Breast epithelium (tissue), 4 donors: ENCODE measurements around the gene ARHGAP45. TPM values are rescaled to one million over a fixed set of nuclear protein-coding genes. Genes with fewer than 3 reads are reported as not detected.

Source experiments
- DNase-seq, 2 donors: peaks; one replicate each; pipeline ENCODE4 v3.0.0-alpha.2; 2019; ENCODE audit warnings: low spot score in 2 of 2
- H3K27ac ChIP-seq, 2 donors: fragments of 200-600 bp; sonication (generic) in 1 of 2; one replicate each; pipeline ENCODE4 v1.5.1; 2016 to 2019; ENCODE audit warnings: mild to moderate bottlenecking in 1 of 2
- H3K27me3 ChIP-seq, 2 donors: fragments of 200-600 bp; sonication (generic) in 1 of 2; one replicate each; pipeline versions ENCODE4 v1.5.1 to v1.6.0; 2017 to 2019; ENCODE audit warnings: control low read depth in 1 of 2, mild to moderate bottlenecking in 1 of 2
- H3K36me3 ChIP-seq: fragments of 200-600 bp; one replicate; pipeline ENCODE4 v1.5.1; 2019
- H3K4me1 ChIP-seq, 2 donors: fragments of 200-600 bp; sonication (generic); one replicate each; pipeline ENCODE4 v1.5.1; 2016 to 2019; ENCODE audit warnings: control low read depth in 1 of 2
- H3K4me3 ChIP-seq, 3 donors: fragments of 200-600 bp; sonication (generic); 1 replicate in 2 of 3; 2 replicates in 1 of 3; pipeline ENCODE4 v1.5.1; 2016 to 2019; ENCODE audit warnings: mild to moderate bottlenecking in 3 of 3, moderate library complexity in 2 of 3
- H3K9me3 ChIP-seq, 2 donors: fragments of 200-600 bp; sonication (generic) in 1 of 2; one replicate each; pipeline ENCODE4 v1.5.1; 2016 to 2019; ENCODE audit warnings: control low read depth in 1 of 2
- CTCF ChIP-seq, 3 donors: fragments of 450-650 bp; IDR thresholded peaks; one replicate each; pipeline ENCODE4 v1.5.1; 2016 to 2017; ENCODE audit warnings: antibody characterized with exemption in 3 of 3, mild to moderate bottlenecking in 3 of 3, moderate library complexity in 3 of 3
- POLR2A ChIP-seq: fragments of 450-650 bp; IDR thresholded peaks from one replicate; pipeline ENCODE4 v1.6.1; 2016; ENCODE audit warnings: antibody characterized with exemption, mild to moderate bottlenecking, moderate library complexity
- POLR2AphosphoS5 ChIP-seq, 3 donors: sonication (generic); formaldehyde crosslinking; IDR thresholded peaks; one replicate each; pipeline ENCODE4 v1.6.1; 2017; ENCODE audit warnings: antibody characterized with exemption in 3 of 3
- intact Hi-C: fragments of 100-400 bp; cut with DNase I; formaldehyde crosslinking; loops from one replicate; pipeline ENCODE4 v1.15.1; 2023; ENCODE audit warnings: low total_unique reads
- total RNA-seq, 3 donors: library from RNA; depleted of rRNA; stranded (reverse); fragments of >200 nt; gene quantifications; one replicate each; pipeline ENCODE4 v1.1.0, GENCODE V29; 2016

The ARHGAP45 gene
- total RNA-seq, 3 donors from 2014 or later, result 18.7 to 43.2 (median 23.9) TPM

GRCh38 chr19:1134431-1134830, 67.5 kb downstream of the ARHGAP45 start:
- Histone ChIP-seq H3K4me1 (peaks cover 29 to 45% of the 10 kb centered on the region in 2 donors), H3K9me3 (no peaks in the 10 kb centered on the region), H3K27me3 (no peaks in the 10 kb centered on the region), H3K4me3 (peak overlapping the region in 1 of 3 donors; percentile 100), H3K36me3 (no peaks in the 10 kb centered on the region), H3K27ac (peak overlapping the region; percentile 86 to 99)
- DNase-seq, result no peak
- intact Hi-C loops, result loop anchor here (10.0 kb wide), 1 partner anchor 50 kb away; no protein-coding TSS in a partner anchor
- TF ChIP-seq POLR2AphosphoS5 (IDR thresholded peaks at IDR 0.05) (no peak), POLR2A (no peak), CTCF (IDR thresholded peaks at IDR 0.05) (no peak)

DNA sequence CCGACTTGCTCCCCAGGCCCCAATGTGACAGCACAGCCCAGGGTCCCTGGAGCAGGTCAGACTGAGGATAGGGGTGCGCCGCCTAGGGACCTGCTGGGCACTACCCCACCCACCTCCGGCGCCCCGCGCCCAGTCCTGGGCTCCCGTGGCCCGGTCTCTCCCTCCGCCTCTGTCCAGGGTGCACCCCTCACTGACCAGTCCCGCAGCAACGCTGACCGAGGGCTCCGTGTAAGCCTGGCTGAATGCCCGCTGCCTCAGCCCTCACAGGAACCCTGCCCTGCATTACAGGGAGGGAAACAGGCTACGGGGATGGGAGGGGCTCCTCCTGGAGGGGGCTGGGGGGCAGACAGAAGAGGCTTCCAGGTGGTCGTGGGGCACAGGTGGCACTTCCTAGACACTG, 68.5 kb downstream of the ARHGAP45 start:
- TF ChIP-seq CTCF (IDR thresholded peaks at IDR 0.05), result no peak
- TF ChIP-seq POLR2AphosphoS5 (IDR thresholded peaks at IDR 0.05), result no peak
- no peak for TF ChIP-seq POLR2A
- Histone ChIP-seq H3K9me3 (no peaks in the 10 kb centered on the region), H3K27me3 (no peaks in the 10 kb centered on the region), H3K4me3 (peak overlapping the region in 1 of 3 donors; percentile 53), H3K27ac (peak overlapping the region; percentile 79 to 99), H3K36me3 (no peaks in the 10 kb centered on the region), H3K4me1 (peaks cover 29 to 38% of the 10 kb centered on the region in 2 donors)
- intact Hi-C loops, result loop anchor here (10.0 kb wide), 1 partner anchor 49 kb away; no protein-coding TSS in a partner anchor
- DNase-seq, result no peak

GRCh38 chr19:1136201-1136600, 69.2 kb downstream of the ARHGAP45 start:
- no peaks in the 10 kb centered on the region for H3K9me3 ChIP-seq
- intact Hi-C loops, result loop anchor here (10.0 kb wide), 1 partner anchor 49 kb away; no protein-coding TSS in a partner anchor
- H3K27me3 ChIP-seq, result no peaks in the 10 kb centered on the region
- peak; percentile 59 to 65 for DNase-seq
- peaks cover 29 to 30% of the 10 kb centered on the region in 2 donors for H3K4me1 ChIP-seq
- peak overlapping the region in 2 of 3 donors; percentile 10 to 53 for H3K4me3 ChIP-seq
- no peaks in the 10 kb centered on the region for H3K36me3 ChIP-seq
- peak overlapping the region; percentile 79 to 99 for H3K27ac ChIP-seq
- TF ChIP-seq POLR2AphosphoS5 (IDR thresholded peaks at IDR 0.05), result no peak
- no peak for TF ChIP-seq CTCF (IDR thresholded peaks at IDR 0.05)
- TF ChIP-seq POLR2A, result no peak

Other genes with a start within 250 kb of the ARHGAP45 start
- gene PLPPR3, start 245.2 kb upstream of the ARHGAP45 start, total RNA-seq, result 1 to 10 TPM in 2 of 3 donors, not detected in 1; 6.9 to 9.1 TPM
- gene AZU1, start 239.3 kb upstream of the ARHGAP45 start, total RNA-seq, result under 1 TPM in 1 of 3 donors, not detected in 2; 0.29 TPM
- gene PRTN3, start 226.2 kb upstream of the ARHGAP45 start, total RNA-seq, result 1 to 10 TPM in 1 of 3 donors, under 1 TPM in 1, not detected in 1; 0.44 to 1.1 TPM
- gene ELANE, start 214.9 kb upstream of the ARHGAP45 start, total RNA-seq, result 1 to 10 TPM in 2 of 3 donors, under 1 TPM in 1; 0.98 to 5.0 (median 1.0) TPM
- gene CFD, start 207.5 kb upstream of the ARHGAP45 start, total RNA-seq, result 1,000 to 10,000 TPM in 1 of 3 donors, 100 to 1,000 TPM in 2; 345 to 6,770 (median 797) TPM
- 10 to 100 TPM; 14.9 to 33.1 (median 32.8) TPM for gene MED16, start 174.0 kb upstream of the ARHGAP45 start, total RNA-seq
- not detected for gene RNU6-9, start 173.7 kb upstream of the ARHGAP45 start, total RNA-seq
- 10 to 100 TPM; 31.8 to 41.6 (median 41.0) TPM for gene R3HDM4, start 153.9 kb upstream of the ARHGAP45 start, total RNA-seq
- under 1 TPM in 2 of 3 donors, not detected in 1; 0.15 to 0.33 TPM for gene KISS1R, start 149.8 kb upstream of the ARHGAP45 start, total RNA-seq
- gene ARID3A, start 141.1 kb upstream of the ARHGAP45 start, total RNA-seq, result 10 to 100 TPM in 1 of 3 donors, 1 to 10 TPM in 2; 3.5 to 11.1 (median 4.8) TPM
- gene WDR18, start 82.8 kb upstream of the ARHGAP45 start, total RNA-seq, result 10 to 100 TPM; 19.2 to 69.2 (median 49.8) TPM
- gene GRIN3B, start 66.7 kb upstream of the ARHGAP45 start, total RNA-seq, result 1 to 10 TPM in 1 of 3 donors, not detected in 2; 2.6 TPM
- gene TMEM259, start 46.0 kb upstream of the ARHGAP45 start, total RNA-seq, result 100 to 1,000 TPM; 112 to 156 (median 153) TPM
- not detected for gene RNU6-2, start 45.6 kb upstream of the ARHGAP45 start, total RNA-seq
- 10 to 100 TPM; 70.4 to 74.1 (median 70.7) TPM for gene CNN2, start 40.6 kb upstream of the ARHGAP45 start, total RNA-seq
- gene ABCA7, start 27.1 kb upstream of the ARHGAP45 start, total RNA-seq, result 10 to 100 TPM in 2 of 3 donors, 1 to 10 TPM in 1; 8.0 to 31.8 (median 26.5) TPM
- gene POLR2E, start 28.2 kb downstream of the ARHGAP45 start, total RNA-seq, result 100 to 1,000 TPM in 1 of 3 donors, 10 to 100 TPM in 2; 65.9 to 175 (median 89.1) TPM
- gene GPX4, start 36.8 kb downstream of the ARHGAP45 start, total RNA-seq, result 1,000 to 10,000 TPM in 1 of 3 donors, 100 to 1,000 TPM in 2; 357 to 1,796 (median 492) TPM
- 10 to 100 TPM; 15.4 to 63.3 (median 43.9) TPM for gene SBNO2, start 107.1 kb downstream of the ARHGAP45 start, total RNA-seq
- 10 to 100 TPM; 32.8 to 55.0 (median 52.1) TPM for gene STK11, start 138.6 kb downstream of the ARHGAP45 start, total RNA-seq
- 1 to 10 TPM in 1 of 3 donors, under 1 TPM in 1, not detected in 1; 0.98 to 4.8 TPM for gene CBARP, start 170.8 kb downstream of the ARHGAP45 start, total RNA-seq
- gene ATP5F1D, start 174.6 kb downstream of the ARHGAP45 start, total RNA-seq, result 10 to 100 TPM; 47.6 to 64.9 (median 61.3) TPM
- gene MIDN, start 181.4 kb downstream of the ARHGAP45 start, total RNA-seq, result 10 to 100 TPM; 13.8 to 28.5 (median 22.4) TPM
- 100 to 1,000 TPM; 458 to 758 (median 656) TPM for gene CIRBP, start 202.2 kb downstream of the ARHGAP45 start, total RNA-seq
- gene FAM174C, start 208.4 kb downstream of the ARHGAP45 start, total RNA-seq, result 10 to 100 TPM; 43.9 to 60.6 (median 53.1) TPM
- gene EFNA2, start 218.7 kb downstream of the ARHGAP45 start, total RNA-seq, result under 1 TPM in 1 of 3 donors, not detected in 2; 0.66 TPM